GM12892 (cell line): ENCODE data around the gene ITGA3.

ENCODE experiments used
- POLR2A ChIP-seq: IDR thresholded peaks from 2 replicates; pipeline ENCODE4 v1.6.1; 2011; ENCODE audit warnings: low read depth, low read length, control low read depth
- POLR2AphosphoS5 ChIP-seq: IDR thresholded peaks from 2 replicates; pipeline ENCODE4 v1.6.1; 2011; ENCODE audit warnings: low read depth, low read length, control low read depth

GRCh38 chr17:50035945-50036344 is 20.0 kb upstream of the ITGA3 start:
- TF ChIP-seq POLR2A = no peak
- TF ChIP-seq POLR2AphosphoS5 = no peak
